Mononuclear cell (primary cell): ENCODE data around the gene CDKN1B. TPM values are rescaled to one million over a fixed set of nuclear protein-coding genes. Genes with fewer than 3 reads are reported as not detected.

Experiments
- H3K27me3 ChIP-seq: 2 replicates; pipeline ENCODE4 v1.6.0; 2011; ENCODE audit warnings: low read length, control low read depth; ENCODE audit not compliant: insufficient read depth
- H3K4me1 ChIP-seq: 2 replicates; pipeline ENCODE4 v1.5.1; 2011; ENCODE audit warnings: mild to moderate bottlenecking, low read length, control low read depth; ENCODE audit not compliant: insufficient read depth
- H3K4me3 ChIP-seq: 2 replicates; pipeline ENCODE4 v1.5.1; 2011; ENCODE audit warnings: mild to moderate bottlenecking, low read length, moderate library complexity
- H3K9me3 ChIP-seq: 2 replicates; pipeline ENCODE4 v1.5.1; 2011; ENCODE audit warnings: low read depth, mild to moderate bottlenecking, control low read depth, low read length
- total RNA-seq: library from RNA; depleted of rRNA; stranded (reverse); fragments of >200 nt; gene quantifications from one replicate; pipeline ENCODE4 v1.2.3, GENCODE V29; 2012

The CDKN1B gene
- total RNA-seq, 1 donor = 268 TPM

DNA sequence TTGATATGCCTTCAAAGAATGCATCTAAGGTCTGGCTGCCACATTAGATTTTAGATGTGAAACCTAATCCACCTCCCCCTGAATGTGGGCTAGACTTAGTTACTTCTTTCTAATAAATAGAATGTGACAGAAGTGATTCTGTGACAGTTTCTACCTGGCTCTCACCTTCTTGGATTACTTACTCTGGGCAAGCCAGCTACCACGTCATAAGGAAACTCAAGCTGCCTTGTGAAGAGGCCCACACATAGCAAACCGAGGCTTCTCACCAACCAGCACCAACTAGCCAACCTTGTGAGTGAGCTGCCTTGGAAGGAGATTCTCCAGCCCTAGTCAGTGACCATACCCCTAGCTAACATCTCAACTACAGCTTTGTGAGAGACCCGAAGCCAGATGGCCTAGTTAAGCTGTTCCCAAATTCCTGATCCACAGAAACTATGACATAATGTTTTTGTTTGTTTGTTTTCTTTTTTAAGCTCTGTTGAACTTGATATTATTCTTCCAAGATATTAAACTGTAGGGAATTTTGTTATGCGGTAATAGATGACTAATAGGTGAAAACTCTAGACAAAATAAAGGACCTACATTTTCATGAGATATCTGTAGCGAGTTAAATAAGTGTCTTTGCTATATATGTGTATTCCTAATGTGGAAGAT, 27.4 kb upstream of the CDKN1B start:
- H3K4me1 ChIP-seq = no peaks in the 10 kb centered on the region
- no peak overlapping the region for H3K4me3 ChIP-seq
- no peaks in the 10 kb centered on the region for H3K9me3 ChIP-seq
- no peaks in the 10 kb centered on the region for H3K27me3 ChIP-seq

DNA sequence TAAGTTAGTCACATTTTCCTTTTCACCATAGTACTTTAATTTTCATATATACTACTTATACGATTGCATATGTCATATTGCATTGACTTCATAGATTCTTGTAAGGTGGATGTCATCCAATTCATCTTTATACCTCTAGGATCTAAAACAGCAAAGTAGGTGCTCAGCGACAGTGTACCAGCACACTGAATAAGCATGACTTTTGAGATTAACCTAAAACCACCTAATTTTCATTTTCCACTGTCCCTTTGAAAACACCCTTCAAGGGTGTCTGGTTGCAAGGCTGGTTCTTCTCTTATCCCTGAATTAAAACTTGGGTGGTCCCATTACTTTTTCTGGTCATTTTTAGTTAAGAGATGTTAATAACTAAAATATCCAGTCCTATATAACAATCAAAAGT, 25.6 kb upstream of the CDKN1B start:
- H3K27me3 ChIP-seq = no peaks in the 10 kb centered on the region
- H3K4me1 ChIP-seq = peaks cover 7% of the 10 kb centered on the region
- no peaks in the 10 kb centered on the region for H3K9me3 ChIP-seq
- H3K4me3 ChIP-seq = no peak overlapping the region

DNA sequence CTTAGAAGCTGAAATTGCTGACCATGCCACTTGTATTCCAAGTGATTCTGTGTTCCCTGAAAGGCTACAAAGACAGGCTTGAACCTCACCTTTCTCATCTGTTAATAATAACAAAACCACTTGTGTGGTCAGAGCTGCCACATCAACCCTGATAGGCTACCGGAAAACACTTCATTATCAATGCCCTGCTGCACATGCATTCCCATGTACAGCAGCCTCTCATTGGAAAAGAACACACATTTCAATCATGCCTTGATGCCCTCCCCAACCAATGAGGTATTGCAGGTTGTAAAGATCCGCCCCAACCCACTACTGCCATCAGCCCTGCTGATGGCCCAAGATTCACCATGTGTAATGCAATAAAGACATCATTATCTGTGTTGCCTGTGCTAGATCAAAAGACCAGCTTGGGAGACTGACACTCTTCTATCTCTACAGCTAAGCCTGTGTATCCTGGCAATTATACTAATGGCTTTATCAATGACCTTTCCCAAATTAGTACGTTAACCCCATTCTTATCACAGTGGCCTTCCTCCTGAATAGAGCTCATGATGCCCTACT, 24.0 kb upstream of the CDKN1B start:
- H3K4me1 ChIP-seq = peaks cover 15% of the 10 kb centered on the region
- no peaks in the 10 kb centered on the region for H3K27me3 ChIP-seq
- no peaks in the 10 kb centered on the region for H3K9me3 ChIP-seq
- no peak overlapping the region for H3K4me3 ChIP-seq

DNA sequence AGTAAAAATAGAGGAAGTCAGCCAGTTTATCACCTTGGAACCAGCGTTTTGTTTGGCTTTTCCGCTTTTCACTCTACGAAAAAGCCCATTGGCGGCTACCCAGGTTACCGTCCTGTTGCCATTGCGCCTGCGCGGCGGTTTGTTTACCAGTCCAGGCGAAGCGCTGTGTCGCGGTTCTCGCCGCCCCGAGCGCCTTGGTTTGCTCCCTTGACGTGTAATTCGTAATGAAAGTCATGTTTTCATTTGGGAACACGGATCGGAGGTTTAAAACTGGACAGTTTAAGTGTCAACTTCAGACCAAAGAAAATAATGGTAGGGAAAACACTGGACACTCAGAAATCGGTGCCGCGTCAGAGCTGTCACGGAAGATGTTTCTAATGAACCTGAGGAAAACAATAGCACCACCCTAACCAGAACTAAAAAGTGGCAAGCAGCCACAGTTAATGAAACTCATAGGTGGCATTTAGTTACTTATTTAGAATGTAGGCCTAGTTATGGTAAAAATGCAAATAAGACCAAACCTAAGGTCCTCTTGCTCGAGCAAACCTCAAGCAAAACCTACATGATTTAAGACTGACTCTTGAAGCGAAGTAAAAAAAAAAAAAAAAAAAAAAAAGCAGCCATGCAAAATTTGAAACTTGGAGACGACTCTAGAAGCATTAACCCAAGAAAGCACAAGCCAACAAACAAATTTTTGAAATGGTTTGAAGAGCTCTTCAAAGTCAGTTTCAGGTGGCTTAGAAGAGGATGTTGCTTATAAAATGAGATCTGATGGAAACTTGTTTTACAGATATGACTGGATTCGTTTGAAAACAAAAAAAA, 20.4 kb upstream of the CDKN1B start:
- Histone ChIP-seq H3K4me3 (peak overlapping the region; percentile 45), H3K9me3 (no peaks in the 10 kb centered on the region), H3K27me3 (no peaks in the 10 kb centered on the region), H3K4me1 (peaks cover 24% of the 10 kb centered on the region)

DNA sequence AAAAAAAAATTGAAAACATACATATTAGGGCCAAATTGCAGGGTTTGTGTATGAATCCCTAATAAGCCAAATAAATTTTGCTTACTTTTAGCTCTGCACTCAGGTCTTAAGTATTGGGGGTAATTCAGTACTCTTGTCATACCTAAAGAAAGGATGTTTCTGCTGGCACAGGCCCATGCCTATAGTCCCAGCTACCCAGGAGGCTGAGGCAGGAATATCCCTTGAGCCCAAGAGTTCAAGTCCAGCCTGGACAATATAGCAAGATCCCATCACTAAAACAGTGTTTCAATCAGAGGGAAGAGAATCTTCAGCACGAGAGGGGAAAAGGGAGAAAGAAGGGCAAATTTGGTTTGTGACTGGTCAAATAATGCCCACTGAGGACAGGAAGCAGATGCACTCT, 17.8 kb upstream of the CDKN1B start:
- Histone ChIP-seq H3K4me1 (peaks cover 35% of the 10 kb centered on the region), H3K9me3 (no peaks in the 10 kb centered on the region), H3K27me3 (no peaks in the 10 kb centered on the region), H3K4me3 (no peak overlapping the region)

DNA sequence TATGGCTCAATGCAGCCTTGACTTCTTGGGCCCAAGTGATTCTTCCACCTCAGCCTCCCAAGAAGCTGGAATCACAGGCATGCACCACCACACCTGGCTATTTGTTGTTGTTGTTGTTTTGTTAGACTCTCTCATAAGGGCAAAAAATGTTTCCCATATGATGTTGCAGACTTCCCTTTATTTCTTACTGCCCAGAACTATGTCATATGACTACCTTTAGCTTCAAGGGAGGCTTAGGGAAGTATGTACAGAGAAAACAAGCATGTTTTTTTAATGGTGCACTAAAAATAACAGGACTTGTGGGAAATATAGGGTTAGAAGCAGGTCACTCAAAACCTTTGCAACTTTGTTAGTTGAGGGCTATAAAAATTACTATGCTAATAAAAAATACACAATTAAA, 16.9 kb upstream of the CDKN1B start:
- H3K27me3 ChIP-seq = no peaks in the 10 kb centered on the region
- H3K4me3 ChIP-seq = no peak overlapping the region
- no peaks in the 10 kb centered on the region for H3K9me3 ChIP-seq
- H3K4me1 ChIP-seq = peaks cover 44% of the 10 kb centered on the region

DNA sequence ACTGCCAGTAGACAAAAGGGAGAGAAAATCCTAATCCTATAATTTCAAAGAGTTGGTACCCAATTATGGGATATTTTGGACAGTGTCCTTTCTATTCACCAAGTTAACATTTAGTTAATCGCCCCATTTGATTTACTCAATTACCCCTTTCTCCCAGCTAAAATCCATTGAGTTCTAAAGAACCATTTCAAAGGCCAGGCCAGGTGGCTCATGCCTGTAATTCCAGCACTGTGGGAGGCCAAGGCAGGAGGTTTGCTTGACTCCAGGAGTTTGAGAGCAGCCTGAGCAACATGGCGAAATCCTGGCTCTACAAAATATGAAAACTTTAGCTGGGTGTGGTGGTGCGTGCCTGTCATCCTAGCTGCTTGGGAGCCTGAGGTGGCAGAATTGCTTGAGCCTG, 15.7 kb upstream of the CDKN1B start:
- Histone ChIP-seq H3K4me3 (no peak overlapping the region), H3K4me1 (peaks cover 46% of the 10 kb centered on the region), H3K27me3 (no peaks in the 10 kb centered on the region), H3K9me3 (no peaks in the 10 kb centered on the region)

DNA sequence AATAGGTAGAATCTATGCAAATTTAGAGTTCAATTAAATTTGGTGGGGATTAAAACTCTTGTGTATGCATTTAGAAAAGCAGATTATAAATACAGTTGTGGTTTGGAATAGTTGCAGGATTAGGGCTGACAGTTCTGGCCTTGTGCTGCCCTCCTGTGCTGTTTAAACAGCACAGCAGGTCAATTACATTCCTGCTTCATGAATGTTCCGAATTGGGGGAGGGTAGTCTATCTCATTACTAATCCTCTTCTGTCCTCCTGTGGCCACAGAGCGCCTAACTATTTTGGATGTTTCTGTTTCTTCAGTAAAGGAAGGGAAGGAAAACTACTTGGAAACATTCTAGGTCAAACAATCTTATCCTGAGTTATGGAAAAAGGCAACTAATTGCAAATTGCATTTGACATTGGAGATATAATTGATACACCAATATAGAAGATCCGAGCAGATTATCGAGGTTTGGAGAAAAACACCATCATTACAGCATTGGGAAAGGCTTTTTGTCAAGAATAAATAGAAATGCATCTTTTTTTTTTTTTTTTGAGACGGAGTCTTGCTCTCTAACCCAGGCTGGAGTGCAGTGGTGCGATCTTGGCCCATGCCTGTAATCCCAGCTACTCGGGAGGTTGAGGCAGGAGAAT, 12.5 kb upstream of the CDKN1B start:
- no peaks in the 10 kb centered on the region for H3K27me3 ChIP-seq
- no peaks in the 10 kb centered on the region for H3K9me3 ChIP-seq
- H3K4me1 ChIP-seq = peaks cover 37% of the 10 kb centered on the region
- H3K4me3 ChIP-seq = no peak overlapping the region

DNA sequence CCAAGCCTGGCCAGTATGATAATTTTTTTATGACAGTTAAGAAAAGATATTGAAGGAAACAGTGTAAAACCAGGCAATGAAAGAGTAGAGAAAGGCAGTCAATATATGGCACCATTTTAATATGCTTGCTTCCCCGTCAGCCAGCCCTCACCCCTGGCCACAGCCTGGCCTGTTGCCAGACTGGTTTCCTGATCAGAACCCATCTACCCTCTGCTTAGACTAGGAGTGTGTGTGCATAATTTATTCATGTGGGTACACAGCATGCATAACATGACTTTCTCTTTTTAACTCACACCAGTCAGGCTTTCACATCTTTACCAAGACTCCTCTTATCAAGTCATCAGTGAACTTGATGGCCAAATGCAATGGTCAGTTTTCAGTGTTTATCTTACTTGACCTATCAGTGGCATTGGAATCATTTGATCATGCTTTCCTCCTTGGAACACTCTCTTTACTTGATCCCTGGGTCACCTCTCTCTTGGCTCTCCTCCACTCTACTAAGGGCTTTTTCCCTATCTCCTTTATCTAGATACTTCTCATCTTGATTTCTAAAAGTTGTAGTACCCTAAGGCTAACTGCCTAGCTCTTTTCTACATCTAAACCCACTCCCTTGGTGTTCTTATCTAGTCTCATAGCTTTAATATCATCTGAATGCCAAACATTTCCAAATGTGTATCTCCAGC, 11.2 kb upstream of the CDKN1B start:
- no peaks in the 10 kb centered on the region for H3K9me3 ChIP-seq
- H3K27me3 ChIP-seq = no peaks in the 10 kb centered on the region
- peaks cover 30% of the 10 kb centered on the region for H3K4me1 ChIP-seq
- H3K4me3 ChIP-seq = no peak overlapping the region

DNA sequence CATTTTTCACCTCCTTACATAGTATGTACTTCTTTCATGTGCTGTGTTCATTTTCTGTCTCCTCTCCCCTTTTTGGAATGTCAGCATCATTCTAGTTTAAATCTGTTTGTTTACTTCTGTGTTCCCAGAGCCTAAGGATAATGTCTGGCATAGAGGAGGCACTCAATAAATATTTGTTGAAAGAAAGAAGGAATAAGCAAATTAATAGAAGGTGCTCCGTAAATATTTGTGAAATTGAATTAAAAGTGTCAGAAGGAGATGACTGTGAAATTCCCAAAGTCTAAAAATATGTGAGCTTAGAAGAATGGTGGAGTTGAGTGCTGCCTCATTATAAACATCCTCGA, 3.3 kb upstream of the CDKN1B start:
- Histone ChIP-seq H3K9me3 (no peaks in the 10 kb centered on the region), H3K4me3 (peak overlapping the region; percentile 99), H3K4me1 (peaks cover 38% of the 10 kb centered on the region), H3K27me3 (no peaks in the 10 kb centered on the region)

DNA sequence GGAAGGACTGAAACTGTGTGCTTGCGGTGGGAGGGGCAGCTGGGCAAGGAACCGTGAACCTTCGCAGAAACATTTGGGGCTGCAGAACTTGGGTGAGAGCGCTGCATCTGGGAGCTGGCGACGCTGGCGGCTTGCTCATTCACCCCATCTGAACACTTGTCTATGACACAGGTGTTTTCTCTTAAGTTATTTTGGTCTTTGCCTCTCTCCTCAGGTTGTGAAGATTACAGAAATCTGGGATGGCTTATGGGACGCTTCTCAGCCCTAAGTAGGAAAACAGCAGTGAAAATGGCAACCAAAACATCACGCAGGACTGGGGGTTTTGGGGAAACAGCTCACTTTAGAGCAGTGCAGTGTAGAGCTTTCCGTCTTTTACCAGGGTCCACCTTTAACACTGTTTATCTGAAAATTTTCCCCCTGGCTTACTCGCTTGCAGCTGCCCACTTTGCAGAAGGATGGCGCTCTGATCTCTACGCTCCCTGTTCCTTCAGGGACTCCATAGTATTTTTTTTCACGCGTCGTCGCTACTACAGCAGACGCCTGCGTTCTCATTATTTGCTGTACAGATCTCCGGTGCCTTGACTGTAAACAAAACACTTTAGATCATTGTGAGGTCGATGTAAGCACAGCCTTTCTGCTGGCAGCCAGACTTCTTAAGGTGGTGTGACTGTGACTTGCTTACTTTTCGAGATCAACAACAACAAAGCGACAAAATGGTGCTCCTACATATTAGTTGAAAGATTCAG, 2.7 kb upstream of the CDKN1B start:
- no peaks in the 10 kb centered on the region for H3K9me3 ChIP-seq
- H3K27me3 ChIP-seq = no peaks in the 10 kb centered on the region
- peaks cover 38% of the 10 kb centered on the region for H3K4me1 ChIP-seq
- peak overlapping the region; percentile 99 for H3K4me3 ChIP-seq

DNA sequence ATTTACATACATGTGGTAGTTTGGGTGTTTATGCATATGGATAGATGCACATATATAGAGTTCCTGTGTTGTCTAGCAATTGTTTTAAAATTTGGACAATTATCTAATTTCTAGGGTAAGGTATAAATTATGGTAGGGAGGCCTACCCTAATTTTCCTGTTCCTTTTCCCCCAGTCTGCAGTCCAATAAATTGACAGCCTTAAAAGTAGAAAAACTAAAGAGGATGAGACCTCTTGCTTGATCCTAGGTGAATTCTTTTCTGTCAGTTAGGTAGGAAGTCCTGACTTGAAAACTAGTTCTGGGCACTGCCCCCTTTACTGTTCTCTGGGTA, 2.1 kb upstream of the CDKN1B start:
- Histone ChIP-seq H3K27me3 (no peaks in the 10 kb centered on the region), H3K4me1 (peaks cover 41% of the 10 kb centered on the region), H3K9me3 (no peaks in the 10 kb centered on the region), H3K4me3 (peak overlapping the region; percentile 99)

DNA sequence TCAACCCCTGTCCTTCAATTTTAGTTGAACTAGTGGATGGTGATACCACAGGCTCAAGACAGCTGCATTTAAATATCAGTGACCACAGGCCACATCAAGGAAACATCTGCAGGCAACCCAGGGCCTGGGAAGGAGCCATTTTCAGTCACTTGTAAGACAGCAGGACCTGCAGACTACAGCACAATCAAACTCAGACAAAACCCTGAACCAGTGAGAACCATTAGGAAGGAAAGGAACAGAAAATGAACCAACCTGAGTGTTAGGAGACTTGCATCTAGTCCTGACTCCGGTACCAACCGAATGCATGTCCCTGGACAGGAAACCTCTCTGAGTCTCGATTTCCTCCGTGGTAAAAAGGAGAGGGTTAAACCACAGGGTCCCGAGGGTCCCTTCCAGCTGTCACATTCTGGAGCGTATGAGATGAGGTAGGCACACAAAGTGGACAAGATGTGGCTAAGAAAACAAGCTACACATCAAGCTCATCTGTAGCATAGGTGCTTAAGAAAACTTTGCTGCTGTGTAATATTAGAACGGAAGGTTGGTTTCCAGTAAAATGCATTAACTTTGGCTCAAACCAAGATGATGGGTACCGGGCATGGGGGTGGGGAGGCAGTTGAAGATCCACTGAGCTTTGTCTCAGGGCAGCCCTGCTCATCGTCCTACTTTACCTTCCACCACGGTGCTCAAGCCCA, 1.6 kb upstream of the CDKN1B start:
- H3K4me3 ChIP-seq = peak overlapping the region; percentile 99
- peaks cover 45% of the 10 kb centered on the region for H3K4me1 ChIP-seq
- H3K9me3 ChIP-seq = no peaks in the 10 kb centered on the region
- no peaks in the 10 kb centered on the region for H3K27me3 ChIP-seq

DNA sequence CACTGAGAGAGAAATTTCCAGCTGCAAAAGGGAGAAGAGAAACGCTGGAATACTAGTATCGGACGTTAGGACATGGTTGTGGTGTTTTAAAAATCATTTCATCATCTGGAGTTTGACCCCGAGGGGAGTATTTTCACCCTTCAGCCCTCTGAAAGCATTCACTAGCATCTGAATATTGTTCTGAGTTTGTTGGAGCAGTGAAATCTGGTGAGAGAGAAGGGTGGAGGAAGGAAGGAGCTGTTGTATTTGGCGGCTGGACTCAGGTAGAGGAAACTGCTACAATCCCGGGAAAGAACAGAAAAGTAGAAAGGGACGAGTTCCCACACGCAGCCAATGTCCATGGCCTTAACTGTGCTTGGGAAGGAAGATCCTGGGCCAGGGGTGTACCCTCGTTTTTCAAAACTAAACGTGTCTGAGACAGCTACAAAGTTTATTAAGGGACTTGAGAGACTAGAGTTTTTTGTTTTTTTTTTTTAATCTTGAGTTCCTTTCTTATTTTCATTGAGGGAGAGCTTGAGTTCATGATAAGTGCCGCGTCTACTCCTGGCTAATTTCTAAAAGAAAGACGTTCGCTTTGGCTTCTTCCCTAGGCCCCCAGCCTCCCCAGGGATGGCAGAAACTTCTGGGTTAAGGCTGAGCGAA, 896 bp upstream of the CDKN1B start:
- H3K9me3 ChIP-seq = no peaks in the 10 kb centered on the region
- peak overlapping the region; percentile 99 for H3K4me3 ChIP-seq
- peaks cover 51% of the 10 kb centered on the region for H3K4me1 ChIP-seq
- H3K27me3 ChIP-seq = no peaks in the 10 kb centered on the region
